ENCODE results near the gene PRKCA.

PRKCA gene

DNA sequence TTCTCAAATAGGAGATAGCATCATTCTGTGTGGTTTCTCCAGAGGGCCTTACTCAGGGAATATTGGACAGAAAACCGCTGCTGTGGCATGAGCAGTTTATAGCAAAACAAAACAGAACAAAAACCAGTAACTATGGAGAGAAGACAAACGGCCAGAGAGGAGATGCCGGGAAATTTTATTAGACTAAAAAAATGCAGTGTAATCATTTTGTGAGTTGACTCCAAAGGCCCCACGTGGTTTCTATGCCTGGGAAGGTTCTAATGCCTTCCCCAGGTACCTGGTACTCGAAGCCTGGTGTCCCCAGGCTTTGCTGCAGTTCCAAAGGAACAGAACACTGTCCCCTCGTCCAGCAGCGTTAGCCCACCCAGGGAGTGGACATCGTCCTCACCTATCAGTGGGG is 519.6 kb downstream of the PRKCA start:
- no peak for DNase-seq (ENCODE audit: low read depth in 2 of 3, low spot score in 2 of 3)

DNA sequence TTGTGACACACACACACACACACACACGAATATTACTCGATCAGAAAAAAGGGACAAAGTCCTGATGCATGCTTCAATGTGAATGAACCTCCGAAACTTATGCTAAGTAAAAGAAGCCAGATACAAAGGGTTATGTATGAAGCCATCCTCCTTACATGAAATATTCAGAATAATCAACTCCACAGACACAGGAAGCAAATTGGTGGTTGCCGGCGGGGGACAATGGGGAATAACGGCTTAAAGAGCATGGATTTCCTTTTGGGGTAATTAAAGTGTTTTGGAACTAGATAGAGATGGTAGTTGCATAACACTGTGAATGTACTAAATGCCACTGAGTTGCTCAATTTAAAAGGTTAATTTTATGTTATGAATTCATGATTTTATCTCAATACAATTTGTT is 524.4 kb downstream of the PRKCA start:
- DNase-seq (ENCODE audit: low read depth in 2 of 3, low spot score in 2 of 3), result no peak

DNA sequence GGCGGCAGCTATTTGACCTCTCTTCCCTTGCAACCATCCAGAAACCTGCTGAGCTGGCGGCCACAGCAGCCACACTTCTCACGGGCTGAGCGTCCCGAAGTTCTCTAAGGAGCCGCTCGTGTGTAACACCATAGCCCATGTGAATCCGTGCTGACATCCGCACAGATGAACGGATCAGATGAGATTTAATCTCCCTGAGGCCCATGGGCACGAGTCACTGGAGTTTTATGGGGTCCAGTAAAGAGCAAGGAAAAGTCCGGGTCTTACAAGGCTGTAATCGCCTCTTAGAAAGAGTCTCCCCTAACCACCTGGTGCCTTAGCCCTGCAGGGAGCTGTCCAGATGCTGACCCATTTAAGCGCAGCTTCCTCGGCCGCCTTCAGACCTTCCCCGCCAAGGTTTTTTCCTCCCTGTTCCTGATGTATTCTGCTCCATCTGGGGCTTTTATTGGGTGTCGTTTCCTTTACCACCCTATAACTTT is 527.0 kb downstream of the PRKCA start:
- DNase-seq (ENCODE audit: low read depth in 2 of 3, low spot score in 2 of 3), result no peak

DNA sequence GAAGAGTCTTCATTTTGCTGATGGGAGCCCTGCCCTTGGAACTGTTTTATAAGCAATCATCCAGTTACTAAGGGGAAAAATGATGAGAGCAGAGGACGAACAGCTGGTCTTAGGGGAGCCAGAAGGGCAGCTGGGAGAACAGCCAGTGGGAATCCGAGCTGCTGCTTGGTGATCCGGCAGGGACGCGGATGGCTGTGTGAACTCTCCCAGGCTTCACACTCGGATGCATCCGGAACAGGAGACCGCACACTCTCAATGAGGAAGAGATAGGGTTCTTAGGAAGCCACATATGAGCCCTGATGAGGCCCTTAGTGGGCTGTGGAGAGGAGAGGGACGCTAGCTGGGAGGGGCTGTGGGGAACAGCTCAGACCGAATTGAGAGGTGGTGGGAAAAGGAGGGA is 527.5 kb downstream of the PRKCA start:
- no peak for DNase-seq (ENCODE audit: low read depth in 2 of 3, low spot score in 2 of 3)

DNA sequence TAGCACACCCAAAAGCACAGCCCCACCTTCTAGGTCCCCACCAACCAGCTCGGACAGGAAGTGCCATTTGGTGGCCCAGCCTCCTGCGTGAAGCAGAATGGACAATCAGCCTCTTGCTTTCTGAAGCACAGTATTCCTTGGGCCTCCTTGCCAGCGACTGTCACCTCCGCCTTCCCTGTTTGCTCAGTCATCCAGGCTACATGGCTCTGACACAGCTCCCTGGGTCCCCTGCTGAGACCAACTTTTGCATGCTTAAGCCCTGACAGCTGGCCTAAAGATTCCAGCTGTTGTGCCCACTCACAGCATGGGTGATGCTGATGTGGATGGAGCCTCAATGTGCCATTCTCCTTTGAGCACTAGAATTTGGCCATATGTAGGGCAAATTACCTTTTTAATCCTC is 528.0 kb downstream of the PRKCA start:
- DNase-seq (ENCODE audit: low read depth in 2 of 3, low spot score in 2 of 3), result no peak

DNA sequence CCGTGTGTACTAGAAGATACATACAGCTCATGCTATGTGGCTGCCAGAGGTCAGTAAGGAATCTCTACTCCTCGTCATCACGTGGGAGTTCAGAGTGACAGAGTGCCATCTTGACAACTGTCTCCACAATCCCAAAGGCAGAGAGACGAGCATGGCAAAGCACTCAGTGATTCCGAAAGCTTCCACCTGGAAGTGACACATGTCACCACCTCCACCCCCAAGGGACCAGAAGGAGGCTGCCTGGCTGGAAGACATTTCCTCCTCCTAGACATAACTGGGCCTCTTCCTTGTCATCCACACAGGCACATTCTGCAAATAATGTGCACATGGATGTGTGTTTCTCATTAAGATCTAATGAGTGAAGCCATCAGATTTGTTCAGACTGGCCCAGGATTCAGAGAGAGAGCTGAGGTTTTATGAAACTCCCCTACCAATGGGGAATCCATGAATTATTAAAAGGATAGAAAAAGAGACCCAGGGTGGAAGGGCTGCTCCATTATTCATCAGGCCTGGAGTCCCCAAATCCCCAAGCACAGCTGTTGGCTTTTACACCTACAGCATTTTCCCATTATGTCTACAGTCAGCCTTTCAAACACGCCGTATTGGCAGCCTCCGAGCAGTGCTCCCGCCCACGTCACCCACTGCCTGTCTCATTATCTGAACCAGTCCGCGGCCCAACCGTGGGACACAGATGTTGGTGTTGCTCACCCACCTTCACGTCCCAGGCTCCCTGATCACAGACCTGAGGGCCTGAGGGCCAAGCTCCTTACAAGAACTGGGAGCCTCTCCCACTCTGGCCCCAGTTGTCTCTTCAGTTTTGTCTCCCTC is 529.2 kb downstream of the PRKCA start:
- DNase-seq (ENCODE audit: low read depth in 2 of 3, low spot score in 2 of 3), result no peak

DNA sequence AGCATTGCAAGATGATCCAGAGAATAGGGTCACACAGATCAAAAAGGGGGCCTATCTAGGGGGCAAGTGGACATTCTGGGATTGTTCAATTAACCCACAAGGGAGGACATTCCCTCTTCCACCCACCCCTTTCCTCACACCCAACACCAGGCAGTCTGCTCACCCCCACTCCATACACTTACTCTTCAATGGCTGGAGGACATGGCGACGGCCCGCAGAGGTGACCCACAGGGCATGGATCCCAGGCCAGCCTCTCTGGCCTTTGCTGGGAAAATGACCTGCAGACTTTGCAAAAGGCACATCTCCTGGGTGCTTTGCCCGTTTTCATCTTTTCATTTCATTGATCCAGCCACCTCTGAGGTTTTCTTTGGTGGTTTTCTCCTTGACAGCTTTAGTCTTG is 530.8 kb downstream of the PRKCA start:
- no peak for DNase-seq (ENCODE audit: low read depth in 2 of 3, low spot score in 2 of 3)

DNA sequence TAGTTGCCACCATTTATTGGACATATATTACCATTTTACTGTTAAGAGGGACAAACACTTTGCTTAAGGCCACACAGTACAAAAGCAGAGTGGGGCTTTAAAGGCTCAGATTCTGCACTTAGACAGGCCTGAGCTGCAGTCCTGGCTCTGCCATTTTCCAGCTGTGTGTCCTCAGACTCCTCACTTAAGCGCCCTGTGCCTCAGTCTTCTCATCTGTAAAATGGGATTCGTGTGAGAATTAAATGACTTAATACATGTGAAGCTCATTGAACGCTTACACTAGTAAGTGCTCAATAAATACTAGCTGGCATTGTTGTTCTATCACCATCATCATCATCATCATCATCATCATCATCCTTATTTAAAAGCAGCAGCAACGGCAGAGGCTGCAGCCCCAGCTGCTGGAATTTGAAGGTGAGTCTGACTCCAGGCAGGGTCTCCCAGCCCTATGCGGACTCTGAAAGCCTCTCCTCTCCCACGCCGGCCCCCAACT is 532.1 kb downstream of the PRKCA start:
- DNase-seq (ENCODE audit: low read depth in 2 of 3, low spot score in 2 of 3), result no peak

DNA sequence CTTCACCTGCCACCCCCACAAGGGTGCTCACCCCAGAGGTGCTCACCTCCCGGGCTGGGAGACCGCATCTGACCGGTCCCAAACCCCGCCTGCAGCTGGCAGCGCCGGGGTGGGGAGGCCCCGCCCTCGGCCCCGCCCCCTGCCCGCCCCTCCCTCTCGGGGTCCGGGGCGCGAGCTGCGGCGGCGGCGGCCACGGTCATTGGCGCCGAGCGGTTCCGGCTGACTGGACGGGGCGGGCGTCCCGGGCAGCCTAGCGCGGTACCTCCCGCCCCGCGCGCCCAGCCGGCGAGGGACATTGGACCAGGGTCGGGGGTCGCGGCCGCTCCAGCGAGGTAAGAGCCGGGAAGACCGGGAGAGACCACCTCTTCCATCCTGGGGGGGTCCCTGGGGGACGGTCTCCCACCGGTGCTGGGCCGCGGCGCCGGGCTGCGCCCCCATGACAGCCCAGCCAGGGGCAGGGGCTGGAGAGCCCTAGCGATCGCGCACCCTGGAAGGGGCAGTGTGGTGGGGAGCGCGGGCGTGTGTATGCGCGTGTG is 532.6 kb downstream of the PRKCA start, which contains the start of gene CACNG5:
Gene CACNG5, plus strand, starts transcription at position 199 of the 536 bp plus-strand sequence. CDS start 42,216 bp downstream, outside the sequence.
- no peak for DNase-seq (ENCODE audit: low read depth in 2 of 3, low spot score in 2 of 3)

DNA sequence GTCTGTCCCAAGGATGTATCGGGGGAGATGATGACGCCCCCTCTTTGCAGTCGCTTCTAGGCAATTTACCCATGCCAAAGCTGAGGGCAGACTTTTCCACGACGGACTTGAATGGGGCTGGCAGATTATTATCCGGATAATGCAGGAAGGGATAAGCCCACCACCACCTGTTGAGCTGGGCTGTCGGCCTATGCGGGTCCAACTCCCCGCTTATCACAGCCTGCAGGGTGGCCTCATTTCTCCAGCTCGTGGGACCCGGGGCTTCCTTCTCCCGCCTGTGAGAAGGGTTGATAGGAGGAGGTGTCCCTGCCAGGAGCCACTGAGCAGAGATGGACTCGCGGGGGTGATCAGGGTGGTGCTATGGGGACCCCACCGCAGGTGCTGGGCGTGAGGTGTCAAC is 533.1 kb downstream of the PRKCA start:
- no peak for DNase-seq (ENCODE audit: low read depth in 2 of 3, low spot score in 2 of 3)

DNA sequence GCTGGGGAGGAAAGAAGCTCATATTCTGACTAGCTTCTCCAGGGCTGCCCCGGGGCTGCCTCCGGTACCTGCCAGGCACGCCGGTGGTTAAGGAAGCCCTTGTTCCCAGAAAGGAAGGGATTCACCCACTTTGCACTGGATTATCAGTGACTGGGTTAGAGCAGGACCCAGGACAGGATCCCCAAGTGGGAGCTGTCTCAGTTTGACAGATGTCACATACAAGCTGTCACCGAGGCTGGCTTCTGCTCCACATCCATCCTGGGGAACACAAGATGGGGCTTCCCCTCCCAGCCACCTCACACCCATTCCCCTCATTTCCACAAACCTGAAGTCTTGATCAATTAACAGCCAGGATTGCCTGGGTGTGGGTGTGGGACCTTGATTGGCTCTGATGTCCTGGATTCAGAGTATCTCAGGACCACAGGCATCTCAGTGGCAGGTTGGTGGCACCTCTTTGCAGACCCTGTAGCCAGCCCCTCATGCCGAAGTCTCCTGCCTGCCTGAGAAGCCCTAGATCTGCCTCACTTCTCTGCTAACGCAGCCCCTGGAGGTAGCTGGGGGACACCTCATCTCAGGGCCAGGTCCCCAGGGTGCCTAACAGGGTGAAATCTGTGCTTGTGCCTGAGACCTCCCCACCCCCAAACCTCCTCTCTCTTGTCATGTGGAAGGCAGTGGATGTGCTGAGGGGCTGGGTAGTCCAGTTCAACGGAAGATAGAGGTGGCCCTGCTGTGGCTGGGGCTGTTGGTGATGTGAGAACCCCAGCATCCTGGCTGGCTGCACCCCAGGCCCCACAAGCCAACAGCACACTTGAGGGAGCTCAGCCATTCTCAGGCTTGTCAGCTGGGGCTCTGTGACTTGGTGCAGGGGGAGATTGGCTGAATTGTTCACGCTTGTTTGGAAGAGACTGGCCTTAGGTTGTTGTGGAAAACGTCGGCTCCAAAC is 533.9 kb downstream of the PRKCA start:
- DNase-seq (ENCODE audit: low read depth in 2 of 3, low spot score in 2 of 3), result no peak

DNA sequence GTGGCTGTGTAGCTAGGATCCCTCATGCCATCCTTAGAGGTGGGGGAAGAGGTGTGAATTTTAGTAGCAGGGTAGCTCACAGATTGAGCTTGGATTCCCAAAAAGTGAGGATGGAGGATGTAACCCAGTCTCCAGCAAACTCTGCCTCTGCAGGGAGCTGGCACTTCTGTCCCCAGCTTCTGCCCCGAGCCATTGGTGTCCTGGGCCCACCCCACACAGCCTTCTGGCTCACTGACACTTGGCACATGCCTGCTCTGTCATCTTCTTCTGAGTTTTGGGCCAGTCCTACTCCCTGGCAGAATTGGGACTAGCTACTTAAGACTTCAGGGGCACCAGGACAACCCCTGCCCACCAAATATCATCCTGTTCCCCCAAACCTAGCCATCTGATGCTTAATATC is 534.8 kb downstream of the PRKCA start:
- DNase-seq (ENCODE audit: low read depth in 2 of 3, low spot score in 2 of 3), result no peak

DNA sequence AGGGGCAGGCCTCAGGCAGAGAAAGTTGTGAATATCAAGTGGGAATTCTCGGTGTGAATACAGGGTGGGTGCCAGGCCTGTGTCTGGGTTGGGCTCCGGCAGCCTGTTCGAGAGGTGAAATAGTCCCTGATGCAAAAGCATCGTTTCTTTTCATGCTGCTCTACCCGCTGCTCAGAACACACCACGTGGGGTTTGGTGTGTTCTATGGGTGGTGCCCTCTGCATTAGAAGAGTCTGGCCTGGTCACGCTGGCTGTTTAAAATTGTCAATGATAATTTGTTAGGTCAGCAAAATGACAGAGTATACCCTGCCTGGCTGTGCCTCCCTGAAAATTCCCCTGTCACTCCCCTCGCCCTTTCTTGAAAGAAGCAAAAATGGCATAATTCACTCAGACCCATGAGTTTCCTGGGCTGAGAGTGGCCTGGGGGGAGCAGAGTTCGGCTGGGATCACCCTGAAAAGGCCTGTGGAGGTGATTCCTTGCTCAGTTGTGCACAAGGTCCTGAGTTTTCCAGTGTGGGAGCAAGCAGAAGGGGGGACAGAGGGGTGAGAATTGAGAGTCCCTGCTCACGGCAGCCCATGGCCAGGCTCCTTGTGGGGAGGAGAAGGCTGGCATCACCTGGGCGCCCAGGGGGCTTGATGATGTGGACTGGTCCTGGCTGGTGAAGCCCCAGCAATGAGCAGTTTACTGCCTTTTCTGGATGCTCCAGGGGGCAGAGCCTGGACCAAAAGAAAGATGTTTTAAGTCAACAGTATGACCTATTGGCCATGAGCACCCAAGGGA is 535.7 kb downstream of the PRKCA start:
- DNase-seq (ENCODE audit: low read depth in 2 of 3, low spot score in 2 of 3), result no peak

DNA sequence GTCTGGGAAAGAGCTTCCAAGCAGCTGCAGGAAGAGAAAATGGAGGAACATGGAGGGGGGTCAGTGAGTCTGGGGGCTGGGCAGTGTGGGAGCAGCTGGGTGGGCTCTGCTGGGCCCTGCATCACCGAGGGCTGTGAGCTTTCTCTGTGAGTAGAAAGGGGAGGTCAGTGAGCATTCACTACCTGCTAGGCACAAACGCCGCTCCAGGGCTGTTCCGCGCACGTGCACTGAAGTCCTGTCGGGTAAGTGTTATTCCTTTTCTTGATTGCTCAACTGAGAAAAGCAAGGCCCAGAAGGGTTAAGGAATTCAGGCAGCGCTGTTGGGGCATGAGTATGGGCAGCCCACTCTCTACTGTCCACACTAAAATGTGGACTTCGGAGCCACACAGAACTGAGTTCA is 537.2 kb downstream of the PRKCA start:
- no peak for DNase-seq (ENCODE audit: low read depth in 2 of 3, low spot score in 2 of 3)

DNA sequence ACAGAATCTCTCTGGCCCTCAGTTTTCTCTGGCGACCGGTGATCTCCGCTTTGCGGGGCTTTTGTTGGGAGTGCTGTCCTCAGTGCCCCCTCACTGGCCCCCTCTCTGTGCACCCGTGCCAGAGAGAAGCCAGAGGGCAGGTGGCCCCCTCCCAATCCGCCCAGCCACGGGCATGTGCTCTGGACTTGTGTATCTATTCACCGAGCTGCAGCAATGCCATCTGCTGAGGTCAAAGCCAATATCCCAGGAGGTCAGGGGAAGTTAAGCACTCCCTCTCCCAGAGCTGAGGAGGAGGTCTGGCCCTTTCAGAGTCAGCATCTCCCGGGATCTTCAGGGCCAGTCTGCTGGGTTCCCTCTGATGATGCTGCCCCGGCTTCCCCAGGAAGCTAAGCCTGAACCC is 537.6 kb downstream of the PRKCA start:
- no peak for DNase-seq (ENCODE audit: low read depth in 2 of 3, low spot score in 2 of 3)

DNA sequence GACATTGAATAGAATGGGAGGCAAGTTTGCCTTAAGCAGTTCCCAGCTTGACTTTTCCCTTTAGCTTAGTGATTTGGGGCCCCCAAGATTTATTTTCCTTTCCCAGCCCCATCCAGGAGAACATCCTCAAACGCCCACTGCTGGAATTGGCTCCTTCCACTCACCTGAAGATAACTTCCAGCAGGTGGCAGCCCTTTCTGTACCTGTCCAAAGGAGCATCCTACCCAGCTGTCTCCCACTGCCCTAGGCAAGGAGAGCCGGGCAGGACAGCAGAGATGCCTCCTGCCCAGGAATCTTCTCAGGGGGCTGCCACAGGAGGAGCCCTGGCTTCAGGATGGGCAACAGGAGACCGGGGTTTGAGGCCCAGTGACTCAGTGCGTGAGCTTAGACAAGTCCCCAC is 538.9 kb downstream of the PRKCA start:
- no peak for DNase-seq (ENCODE audit: low read depth in 2 of 3, low spot score in 2 of 3)

DNA sequence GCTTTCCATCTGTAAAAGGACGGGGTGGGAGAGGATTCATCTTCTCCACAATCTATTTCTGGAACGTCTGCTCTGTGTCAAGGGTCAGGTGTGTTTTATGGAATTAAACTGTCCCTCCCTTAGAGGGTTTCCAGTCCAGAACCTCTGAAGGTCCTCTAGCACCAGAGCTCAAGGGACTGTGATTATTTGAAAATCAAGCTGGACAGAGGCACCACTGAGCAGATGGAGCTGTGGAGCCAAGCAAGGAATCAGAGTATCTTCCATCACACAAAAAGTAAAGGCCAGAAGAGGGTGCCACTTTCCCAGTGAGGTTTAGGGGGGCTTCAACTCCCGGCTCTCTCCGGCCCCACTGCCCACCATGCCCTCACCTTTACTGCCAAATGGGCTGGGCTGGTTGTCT is 539.3 kb downstream of the PRKCA start:
- no peak for DNase-seq (ENCODE audit: low read depth in 2 of 3, low spot score in 2 of 3)

DNA sequence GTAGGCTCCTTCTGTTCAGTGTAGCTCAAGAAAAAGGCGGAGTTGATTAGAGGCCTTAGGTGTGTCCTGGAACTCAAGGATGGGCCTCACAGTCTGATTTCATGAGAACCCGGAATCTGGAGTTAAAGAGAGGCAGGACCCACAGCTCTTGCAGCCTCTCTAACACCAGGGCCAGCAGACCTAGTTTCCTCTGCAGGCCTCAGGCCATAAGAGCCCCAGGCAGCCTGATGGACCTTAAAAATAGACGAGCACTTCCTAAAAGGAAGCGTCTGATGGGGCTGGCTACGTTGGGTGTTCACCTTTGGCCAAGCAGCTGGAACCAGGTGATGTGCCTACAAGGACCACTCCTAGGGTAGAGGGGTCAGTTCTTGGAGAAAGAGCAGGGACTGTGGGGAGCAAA is 540.1 kb downstream of the PRKCA start:
- no peak for DNase-seq (ENCODE audit: low read depth in 2 of 3, low spot score in 2 of 3)

DNA sequence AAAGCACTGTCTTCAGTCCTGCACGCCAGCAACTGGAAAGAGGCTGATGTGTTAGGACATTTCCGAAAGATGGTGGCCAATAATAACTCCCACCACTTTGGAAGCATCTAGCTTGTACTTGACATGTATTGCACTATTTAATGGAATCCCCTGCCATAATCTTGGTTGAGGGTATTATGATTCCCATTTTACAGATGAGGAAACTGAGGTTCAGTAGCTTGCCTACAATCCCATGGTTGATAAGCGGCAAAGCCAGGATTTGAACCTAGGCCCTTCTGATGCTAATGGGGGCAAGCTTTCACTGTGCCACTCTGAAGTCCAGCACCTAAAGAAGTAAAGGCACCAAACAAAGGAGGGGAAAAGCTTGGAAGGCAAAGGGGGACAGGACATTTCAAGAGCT is 540.5 kb downstream of the PRKCA start:
- DNase-seq (ENCODE audit: low read depth in 2 of 3, low spot score in 2 of 3), result no peak

DNA sequence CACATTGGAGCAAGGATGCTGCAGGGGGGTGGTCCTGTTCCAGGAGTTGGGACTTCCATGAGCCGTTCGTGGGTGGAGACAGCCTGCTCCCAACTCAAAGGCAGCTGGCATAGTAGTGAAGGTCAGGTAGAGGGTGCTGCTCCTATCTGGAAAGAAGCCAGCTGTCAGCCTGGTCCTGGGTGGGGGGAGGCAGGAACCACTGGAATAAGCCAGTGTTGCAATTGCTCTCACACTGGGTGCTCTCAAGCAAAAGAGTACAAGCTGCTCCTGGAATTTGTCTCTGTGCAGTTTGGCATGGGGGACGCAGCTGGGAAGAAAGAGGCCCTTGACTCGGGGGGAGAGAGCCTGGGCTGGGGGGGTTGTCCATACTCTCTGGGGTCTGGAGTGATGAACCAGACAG is 541.2 kb downstream of the PRKCA start:
- no peak for DNase-seq (ENCODE audit: low read depth in 2 of 3, low spot score in 2 of 3)

DNA sequence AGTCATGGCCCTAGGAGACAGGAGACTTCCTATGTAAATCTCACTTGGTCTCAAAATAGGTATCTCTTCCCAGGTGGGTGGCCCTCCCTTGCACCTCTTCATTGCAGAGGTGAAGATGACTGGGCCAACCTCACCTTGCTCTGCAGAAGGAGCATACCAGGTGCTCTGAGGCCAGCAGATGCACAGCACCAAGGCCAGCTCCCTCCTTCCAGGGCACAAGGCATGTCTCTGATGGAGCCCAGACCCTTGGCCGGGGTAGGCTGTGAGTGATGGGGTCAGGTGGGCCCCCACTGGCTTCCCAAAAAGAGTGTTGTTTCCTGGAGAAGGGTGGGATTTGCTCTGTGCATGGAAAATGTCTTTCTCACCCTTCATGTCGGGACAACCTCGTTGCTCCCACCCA is 545.3 kb downstream of the PRKCA start:
- DNase-seq (ENCODE audit: low read depth in 2 of 3, low spot score in 2 of 3), result no peak

Data from activated CD8-positive, alpha-beta memory T cell treated with anti-CD3 and anti-CD28 coated beads for 48 hours (primary cell).